A673 (cell line): ENCODE measurements around the gene GAB2.

Experiments
- CTCF ChIP-seq: fragments of 300-800, 200-600 bp; sonication (generic); conservative IDR thresholded peaks from 2 replicates; pipeline ENCODE4 v1.5.1; 2017; ENCODE audit warnings: low read depth, mild to moderate bottlenecking, antibody characterized with exemption, low read length, moderate library complexity, mixed read lengths
- EZH2 ChIP-seq: fragments of 200-600 bp; sonication (generic); IDR thresholded peaks from 2 replicates; pipeline ENCODE4 v1.6.1; 2017; ENCODE audit warnings: borderline replicate concordance, low read depth, mild to moderate bottlenecking, mixed read lengths, antibody characterized with exemption, low read length; ENCODE audit not compliant: poor library complexity, severe bottlenecking

DNA sequence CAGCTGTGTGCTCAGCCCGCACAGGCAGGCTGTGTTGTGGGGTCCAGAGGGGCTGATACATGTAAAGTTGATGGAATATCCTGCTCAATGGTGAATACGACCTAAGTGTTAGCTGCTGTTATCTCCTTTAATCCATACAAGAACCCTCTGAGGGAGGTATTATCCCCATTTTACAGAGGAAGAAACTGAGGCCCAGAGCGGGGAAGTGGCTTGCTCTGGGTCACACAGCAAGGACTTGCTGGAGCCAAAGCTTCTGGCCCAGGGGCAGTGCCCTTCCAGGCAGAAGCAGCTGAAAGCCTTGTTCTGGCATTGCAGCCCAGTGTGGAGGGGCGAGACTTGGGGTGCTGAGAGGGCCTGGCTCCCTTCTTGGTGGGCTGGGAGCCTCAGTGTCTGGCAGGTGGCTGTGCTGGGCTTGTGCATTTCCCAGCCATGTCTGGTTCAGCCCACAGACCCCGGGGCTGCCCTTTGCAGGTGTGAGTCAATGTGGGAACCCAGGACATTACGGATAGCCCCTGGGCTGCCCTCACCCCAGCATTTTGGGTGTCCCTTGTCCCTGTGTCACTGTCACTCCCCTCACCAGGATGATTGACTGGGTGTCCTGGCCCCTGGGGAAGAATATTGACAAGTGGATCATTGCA, 218.5 kb downstream of the GAB2 start:
- TF ChIP-seq CTCF = no peak
- no peak for TF ChIP-seq EZH2
